ENCODE results near the gene ACKR3. TPM values are rescaled to one million over a fixed set of nuclear protein-coding genes. Genes with fewer than 3 reads are reported as not detected.

The ACKR3 gene
- total RNA-seq, 1 donor, result 31.0 TPM

- no peak for DNase-seq (ENCODE audit: low read depth in 2 of 3, low spot score in 2 of 3)
Observed at GRCh38 chr2:236625156-236625690, 55.6 kb downstream of the ACKR3 start.

DNA sequence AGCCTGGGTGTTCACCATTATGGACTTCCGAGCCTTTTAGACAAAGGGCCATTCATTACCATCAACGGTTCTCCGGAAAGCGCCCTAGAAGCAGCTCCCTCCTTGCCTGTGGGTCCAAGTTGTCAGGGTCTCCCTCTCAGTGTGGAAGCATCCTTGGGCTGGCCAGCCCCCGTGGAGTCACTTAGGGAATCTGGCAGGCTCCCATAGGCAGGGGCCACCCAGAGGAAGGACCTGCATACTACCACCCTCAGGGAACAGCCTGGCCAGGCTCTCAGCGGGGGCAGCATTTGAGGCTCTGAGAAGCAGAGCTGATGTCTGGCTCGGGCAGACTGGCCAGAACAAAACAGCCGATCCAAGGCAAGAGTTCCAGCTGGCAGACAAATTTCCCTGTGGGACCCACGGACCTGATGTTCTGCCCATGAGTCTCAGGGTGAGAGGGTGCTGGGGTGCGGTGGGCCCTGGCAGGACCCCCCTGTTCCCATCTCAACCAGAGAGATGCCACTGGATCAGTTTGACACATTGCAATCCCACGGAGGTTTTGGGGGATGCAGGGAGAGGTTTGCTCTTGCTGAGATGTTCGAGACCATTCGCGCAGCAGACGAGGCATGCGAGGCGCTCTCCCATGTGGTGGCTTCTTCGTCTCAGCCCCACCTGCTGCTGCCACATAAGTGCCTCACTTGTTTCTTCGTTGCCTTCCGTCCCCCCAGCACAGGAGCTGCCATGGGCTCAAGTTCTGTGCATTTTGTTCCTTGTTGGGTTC, 56.9 kb downstream of the ACKR3 start:
- DNase-seq (ENCODE audit: low read depth in 2 of 3, low spot score in 2 of 3), result no peak

- DNase-seq (ENCODE audit: low read depth in 2 of 3, low spot score in 2 of 3), result no peak
Observed at GRCh38 chr2:236627193-236627592, 57.6 kb downstream of the ACKR3 start.

GRCh38 chr2:236627841-236628240, 58.2 kb downstream of the ACKR3 start:
- no peak for DNase-seq (ENCODE audit: low read depth in 2 of 3, low spot score in 2 of 3)

GRCh38 chr2:236628256-236628901, 58.8 kb downstream of the ACKR3 start:
- no peak for DNase-seq (ENCODE audit: low read depth in 2 of 3, low spot score in 2 of 3)

DNA sequence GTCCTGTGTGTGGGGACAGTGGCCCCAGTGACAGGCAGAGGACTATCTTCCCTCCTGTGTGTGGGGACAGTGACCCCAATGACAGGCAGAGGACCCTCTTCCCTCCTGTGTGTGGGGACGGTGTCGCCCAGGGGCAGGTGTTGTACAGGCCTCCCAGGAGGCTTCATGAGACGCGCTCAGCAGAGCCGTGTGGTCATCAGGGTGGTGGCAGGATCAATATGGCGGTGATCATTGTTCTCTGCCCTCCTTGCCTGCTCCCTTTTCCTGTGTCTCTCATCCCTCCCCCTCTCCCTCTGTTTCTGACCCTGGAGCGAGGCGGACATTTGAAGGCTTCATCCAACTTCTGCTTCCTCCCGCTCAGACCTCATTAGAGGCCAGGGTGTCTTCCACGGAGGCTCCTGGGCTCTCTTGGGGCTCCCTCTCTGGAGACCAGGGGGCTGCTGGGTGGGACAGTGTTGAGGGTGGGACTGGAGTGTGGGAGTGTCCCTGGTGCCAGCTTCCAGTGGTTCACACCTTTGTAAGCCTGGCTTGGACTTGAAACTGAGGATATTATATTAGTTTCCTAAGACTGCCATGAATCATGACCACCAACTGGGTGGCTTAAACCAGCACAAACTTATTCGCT, 59.5 kb downstream of the ACKR3 start:
- no peak for DNase-seq (ENCODE audit: low read depth in 2 of 3, low spot score in 2 of 3)

DNA sequence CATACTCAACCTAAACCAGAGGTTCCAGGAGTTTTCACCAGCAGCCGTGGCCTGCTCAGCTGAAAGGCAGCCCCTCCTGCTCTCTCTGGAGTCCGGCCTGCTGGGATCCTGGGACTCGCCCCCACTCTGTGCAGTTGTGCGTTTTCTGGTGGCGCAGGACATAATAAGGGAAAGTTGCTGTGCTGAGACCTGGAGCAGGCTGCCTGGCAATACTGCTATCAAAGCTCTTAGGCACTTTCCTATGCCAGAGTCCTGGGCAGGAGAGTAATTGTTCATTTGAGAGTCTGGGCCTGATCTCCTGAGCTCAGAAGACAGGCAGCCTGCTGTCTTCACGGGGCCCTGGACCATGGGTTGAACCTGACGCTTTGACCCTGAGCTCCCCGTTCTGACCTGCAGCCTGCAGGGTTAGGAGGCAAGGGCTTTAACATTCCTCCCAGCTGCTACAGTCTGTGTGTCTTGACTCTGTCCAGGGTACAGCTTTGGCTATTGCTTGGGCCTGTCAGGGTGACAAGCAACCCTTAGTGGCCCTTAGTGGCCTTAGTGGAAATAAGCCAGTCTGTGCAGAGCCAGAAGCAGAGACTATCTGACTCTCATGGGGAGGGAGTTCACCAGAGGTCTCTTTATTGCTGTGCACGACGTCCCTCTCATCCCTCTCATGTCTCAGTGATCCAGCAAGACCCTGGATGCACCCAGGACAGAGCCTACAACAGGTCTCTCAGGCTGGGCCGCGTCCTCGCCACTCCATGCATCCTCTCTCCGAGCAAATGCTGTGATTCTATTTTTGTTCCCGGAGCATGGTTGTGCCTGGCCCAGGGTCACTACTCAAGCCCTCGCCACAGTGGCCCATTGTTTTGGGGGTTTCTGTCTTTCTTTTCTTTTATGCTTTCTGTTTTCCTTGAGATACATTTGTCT, 60.6 kb downstream of the ACKR3 start:
- DNase-seq (ENCODE audit: low read depth in 2 of 3, low spot score in 2 of 3), result no peak

DNA sequence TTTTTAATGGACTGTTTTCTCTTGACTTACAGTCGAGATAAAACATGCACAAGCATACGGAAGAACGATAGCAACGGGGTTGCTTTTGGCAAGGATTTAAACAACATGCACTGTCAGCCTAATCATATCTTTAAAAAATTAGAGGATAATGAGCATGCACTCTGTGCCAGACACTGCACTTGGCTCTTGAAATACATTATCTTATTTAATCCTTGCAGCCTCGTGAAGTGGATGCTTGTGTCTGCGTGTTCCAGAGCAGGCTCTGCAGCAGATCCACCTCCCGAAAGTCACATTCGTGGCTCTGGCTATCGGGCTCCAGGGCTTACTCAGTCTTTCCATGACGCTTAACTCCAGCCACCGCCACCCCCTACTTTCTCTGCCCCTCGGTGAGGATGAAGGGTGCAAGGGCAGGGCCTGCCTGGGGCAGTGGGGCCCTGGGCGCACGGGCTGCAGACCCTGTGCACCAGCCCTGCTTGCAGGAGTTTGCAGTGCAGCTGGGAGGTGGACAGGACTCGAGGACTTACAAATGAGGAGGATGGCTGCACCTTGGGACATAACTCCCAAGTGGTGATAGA, 61.7 kb downstream of the ACKR3 start:
- no peak for DNase-seq (ENCODE audit: low read depth in 2 of 3, low spot score in 2 of 3)

DNA sequence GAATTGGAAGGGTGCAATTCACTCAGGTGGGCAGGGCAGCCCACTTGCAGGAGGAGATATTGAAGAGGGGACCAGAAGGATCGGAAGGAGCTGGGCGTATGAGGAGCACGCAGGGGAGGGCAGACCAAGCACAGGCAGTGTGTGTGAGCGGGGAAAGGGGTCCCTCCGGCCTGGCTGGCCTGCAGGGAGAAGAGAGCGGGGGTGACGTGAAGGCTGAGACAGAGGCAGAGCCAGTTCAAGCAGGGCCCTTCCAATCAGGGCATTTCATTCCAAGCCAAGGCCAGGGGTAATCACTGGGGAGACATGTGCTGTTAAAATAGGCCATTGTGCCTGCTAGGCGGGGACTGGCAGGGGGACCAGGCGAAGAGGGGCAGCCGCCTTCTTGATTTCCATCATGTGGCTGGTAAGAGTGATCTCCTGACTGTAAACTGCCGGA, 62.2 kb downstream of the ACKR3 start:
- no peak for DNase-seq (ENCODE audit: low read depth in 2 of 3, low spot score in 2 of 3)
